Upper lobe of right lung (tissue), 1 donor: ENCODE measurements around the gene GSC2. TPM values are rescaled to one million over a fixed set of nuclear protein-coding genes. Genes with fewer than 3 reads are reported as not detected.

Source experiments
- ATAC-seq: fragments of 200-7000 bp; cut with Tn5 transposase; one replicate; pipeline ENCODE4 v1.9.1; 2020; ENCODE audit warnings: mild to moderate bottlenecking, moderate library complexity
- DNase-seq: peaks from one replicate; pipeline ENCODE4 v3.0.0-alpha.2; 2020
- H3K27ac ChIP-seq: fragments of 200-600 bp; one replicate; pipeline ENCODE4 v1.8.0; 2022
- H3K27me3 ChIP-seq: fragments of 200-600 bp; one replicate; pipeline ENCODE4 v1.8.0; 2022; ENCODE audit warnings: mild to moderate bottlenecking
- H3K36me3 ChIP-seq: fragments of 200-600 bp; one replicate; pipeline ENCODE4 v1.8.0; 2022
- H3K4me1 ChIP-seq: fragments of 200-600 bp; one replicate; pipeline ENCODE4 v1.8.0; 2022
- H3K4me3 ChIP-seq: fragments of 200-600 bp; one replicate; pipeline ENCODE4 v1.8.0; 2022; ENCODE audit warnings: mild to moderate bottlenecking
- H3K9me3 ChIP-seq: fragments of 200-600 bp; one replicate; pipeline ENCODE4 v1.8.0; 2022
- CTCF ChIP-seq: fragments of 200-600 bp; IDR thresholded peaks from one replicate; pipeline ENCODE4 v1.8.0; 2022; ENCODE audit warnings: antibody characterized with exemption
- intact Hi-C: fragments of 100-400 bp; cut with DNase I; formaldehyde crosslinking; loops from one replicate; pipeline ENCODE4 v1.11.0; 2022
- total RNA-seq: library from RNA; stranded (reverse); fragmentation: NEBNext Ultra II Directional; extraction: Animal tissue kit (Norgen Biotek cat#: 25700); gene quantifications from one replicate; pipeline ENCODE4 v1.2.1, GENCODE V29; 2021
- donor health status: DM: no; HTN: yes; CAD: no; lungs with severe emphysema.

Gene GSC2
- total RNA-seq, 1 donor from 2014 or later: not detected

- intact Hi-C loops: no loop called here
- no peak for TF ChIP-seq CTCF
- ATAC-seq (no peak), DNase-seq (no peak)
- Histone ChIP-seq H3K9me3 (no peaks in the 10 kb centered on the region), H3K36me3 (peaks cover 4% of the 10 kb centered on the region), H3K4me1 (peaks cover 43% of the 10 kb centered on the region), H3K27ac (peak overlapping the region; percentile 87), H3K27me3 (peaks cover 27% of the 10 kb centered on the region), H3K4me3 (peak overlapping the region; percentile 93)
Observed at GRCh38 chr22:19172213-19173046, 22.3 kb upstream of the GSC2 start.

GRCh38 chr22:19169947-19170318 is 19.8 kb upstream of the GSC2 start:
- no peak for DNase-seq
- Histone ChIP-seq H3K27ac (no peak overlapping the region), H3K4me3 (no peak overlapping the region), H3K9me3 (no peaks in the 10 kb centered on the region), H3K4me1 (peaks cover 36% of the 10 kb centered on the region), H3K36me3 (no peaks in the 10 kb centered on the region), H3K27me3 (peaks cover 43% of the 10 kb centered on the region)
- TF ChIP-seq CTCF: no peak
- no peak for ATAC-seq
- intact Hi-C loops: no loop called here

- Histone ChIP-seq H3K4me1 (peaks cover 30% of the 10 kb centered on the region), H3K27ac (no peak overlapping the region), H3K27me3 (peaks cover 43% of the 10 kb centered on the region), H3K36me3 (no peaks in the 10 kb centered on the region), H3K9me3 (no peaks in the 10 kb centered on the region), H3K4me3 (peak overlapping the region; percentile 30)
- TF ChIP-seq CTCF: no peak
- DNase-seq (no peak), ATAC-seq (no peak)
- intact Hi-C loops: no loop called here
Observed at GRCh38 chr22:19169002-19169946, 19.2 kb upstream of the GSC2 start.

DNA sequence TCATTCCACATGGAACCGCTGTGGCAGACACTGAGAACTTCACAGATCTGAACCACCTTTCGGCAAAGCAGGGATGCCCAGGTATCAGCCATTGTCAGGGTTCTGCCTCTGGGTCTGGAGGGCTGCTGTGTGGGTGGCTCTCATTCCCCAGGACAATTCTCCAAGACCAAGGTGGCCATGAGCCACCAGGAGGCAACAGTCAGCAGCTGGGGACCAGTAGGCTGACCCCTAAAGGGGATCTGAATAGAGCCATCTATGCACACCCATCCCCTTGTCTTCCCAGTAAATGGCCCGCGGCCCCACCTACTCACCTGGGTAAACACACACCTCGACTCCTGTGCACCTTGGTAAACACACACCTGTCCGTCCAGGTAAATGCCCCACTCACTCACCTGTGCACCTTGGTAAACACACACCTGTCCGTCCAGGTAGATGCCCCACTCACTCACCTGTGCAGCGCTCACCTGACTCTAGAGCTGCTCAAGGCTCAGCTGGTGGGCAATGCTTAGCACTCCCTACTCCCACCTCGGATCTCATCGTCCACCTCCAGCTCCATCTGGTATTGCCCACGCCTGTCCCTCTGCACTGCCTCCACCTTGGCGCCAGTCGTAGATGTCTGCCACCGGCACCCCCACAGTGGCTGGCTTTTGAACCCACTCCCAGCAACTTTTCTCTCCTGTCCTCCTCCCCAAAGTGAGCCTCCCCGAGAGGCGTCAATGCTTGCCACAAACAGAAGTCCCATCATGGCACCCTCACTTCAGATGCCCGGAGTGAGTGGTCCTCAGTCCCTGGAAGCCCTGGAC is 18.2 kb upstream of the GSC2 start:
- H3K4me3 ChIP-seq: no peak overlapping the region
- H3K4me1 ChIP-seq: peaks cover 30% of the 10 kb centered on the region
- H3K27ac ChIP-seq: no peak overlapping the region
- DNase-seq (no peak), ATAC-seq (no peak)
- no peaks in the 10 kb centered on the region for H3K9me3 ChIP-seq
- TF ChIP-seq CTCF: no peak
- peaks cover 49% of the 10 kb centered on the region for H3K27me3 ChIP-seq
- no peaks in the 10 kb centered on the region for H3K36me3 ChIP-seq
- intact Hi-C loops: no loop called here

GRCh38 chr22:19167106-19167869 is 17.2 kb upstream of the GSC2 start:
- intact Hi-C loops: no loop called here
- Histone ChIP-seq H3K4me1 (peaks cover 20% of the 10 kb centered on the region), H3K27me3 (peaks cover 49% of the 10 kb centered on the region), H3K4me3 (no peak overlapping the region), H3K36me3 (no peaks in the 10 kb centered on the region), H3K9me3 (no peaks in the 10 kb centered on the region), H3K27ac (no peak overlapping the region)
- TF ChIP-seq CTCF: no peak
- ATAC-seq (no peak), DNase-seq (no peak)
